ENCODE results near the gene ALAD. TPM values are rescaled to one million over a fixed set of nuclear protein-coding genes. Genes with fewer than 3 reads are reported as not detected.
"Not testable (repeated sequence)": the region's sequence is repeated elsewhere in the genome, so short reads cannot be mapped to it uniquely, and the experiment has no call there.

Gene ALAD
- total RNA-seq, 4 donors from 2014 or later: 8.9 to 16.2 (median 12.3) TPM

- peaks cover 0 to 49% of the 10 kb centered on the region in 2 donors for H3K36me3 ChIP-seq
- ATAC-seq (no peak), DNase-seq (no peak)
- H3K27me3 ChIP-seq: no peaks in the 10 kb centered on the region
- in situ Hi-C loops (cut with MboI; ENCODE audit: low sequenced_read_pairs in 4 of 4): no loop called here
- no peak overlapping the region for H3K27ac ChIP-seq
- no peaks in the 10 kb centered on the region for H3K4me1 ChIP-seq
- H3K4me3 ChIP-seq: no peak overlapping the region
- TF ChIP-seq POLR2A (IDR thresholded peaks at IDR 0.05) (no peak), CTCF (IDR thresholded peaks at IDR 0.05 in 4 of 5, conservative IDR thresholded peaks at IDR 0.05 in 1 of 5) (no peak)
- no peaks in the 10 kb centered on the region for H3K9me3 ChIP-seq
- intact Hi-C loops (cut with DNase I; ENCODE audit: low total_unique reads): no loop called here
These were observed 14.3 kb downstream of the ALAD start for GRCh38 chr9:113386571-113387393.

DNA sequence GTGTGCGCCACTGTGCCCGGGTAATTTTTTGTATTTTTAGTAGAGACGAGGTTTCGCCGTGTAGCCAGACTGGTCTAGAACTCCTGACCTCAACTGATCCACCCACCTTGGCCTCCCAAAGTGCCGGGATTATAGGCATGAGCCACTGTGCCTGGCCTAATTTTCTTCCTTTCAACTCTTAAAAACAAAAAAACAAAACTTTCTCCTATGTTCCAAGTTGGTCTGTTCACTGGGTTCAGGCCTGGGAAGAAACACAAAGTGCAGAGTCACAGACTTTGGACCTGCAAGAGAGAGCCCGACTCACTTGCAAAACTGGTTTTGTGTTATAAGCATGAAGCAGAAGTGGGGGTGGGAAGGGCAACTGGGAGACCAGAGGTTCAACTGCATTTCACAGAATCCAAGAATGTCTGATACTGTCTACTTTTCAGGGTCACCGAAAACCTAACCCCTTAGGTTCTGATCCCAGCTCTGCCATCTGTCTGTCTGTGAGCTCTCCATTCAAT, 19.1 kb downstream of the ALAD start:
- intact Hi-C loops (cut with DNase I; ENCODE audit: low total_unique reads) (no loop called here), in situ Hi-C loops (cut with MboI; ENCODE audit: low sequenced_read_pairs in 4 of 4) (no loop called here)
- Histone ChIP-seq H3K4me1 (no peaks in the 10 kb centered on the region), H3K4me3 (no peak overlapping the region), H3K27me3 (no peaks in the 10 kb centered on the region), H3K9me3 (no peaks in the 10 kb centered on the region), H3K27ac (no peak overlapping the region), H3K36me3 (peaks cover 0 to under 1% of the 10 kb centered on the region in 2 donors)
- no peak for DNase-seq
- TF ChIP-seq CTCF (IDR thresholded peaks at IDR 0.05 in 4 of 5, conservative IDR thresholded peaks at IDR 0.05 in 1 of 5) (no peak), POLR2A (IDR thresholded peaks at IDR 0.05) (no peak)
- no peak for ATAC-seq

GRCh38 chr9:113381441-113381840, 19.6 kb downstream of the ALAD start:
- H3K4me1 ChIP-seq; DNase-seq; H3K9me3 ChIP-seq; in situ Hi-C loops (cut with MboI; ENCODE audit: low sequenced_read_pairs in 4 of 4); ATAC-seq; intact Hi-C loops (cut with DNase I; ENCODE audit: low total_unique reads); H3K4me3 ChIP-seq; H3K27me3 ChIP-seq; H3K27ac ChIP-seq; H3K36me3 ChIP-seq: not testable (repeated sequence)

- Histone ChIP-seq H3K4me3 (no peak overlapping the region), H3K9me3 (no peaks in the 10 kb centered on the region), H3K36me3 (no peaks in the 10 kb centered on the region), H3K27ac (no peak overlapping the region), H3K27me3 (no peaks in the 10 kb centered on the region), H3K4me1 (peaks cover 3 to 6% of the 10 kb centered on the region in 2 donors)
- DNase-seq (no peak), ATAC-seq (no peak)
- intact Hi-C loops (cut with DNase I; ENCODE audit: low total_unique reads) (no loop called here), in situ Hi-C loops (cut with MboI; ENCODE audit: low sequenced_read_pairs in 4 of 4) (no loop called here)
- TF ChIP-seq CTCF (IDR thresholded peaks at IDR 0.05 in 4 of 5, conservative IDR thresholded peaks at IDR 0.05 in 1 of 5): no peak
- no peak for TF ChIP-seq POLR2A (IDR thresholded peaks at IDR 0.05)
These were observed 20.2 kb downstream of the ALAD start for GRCh38 chr9:113380869-113381378.

DNA sequence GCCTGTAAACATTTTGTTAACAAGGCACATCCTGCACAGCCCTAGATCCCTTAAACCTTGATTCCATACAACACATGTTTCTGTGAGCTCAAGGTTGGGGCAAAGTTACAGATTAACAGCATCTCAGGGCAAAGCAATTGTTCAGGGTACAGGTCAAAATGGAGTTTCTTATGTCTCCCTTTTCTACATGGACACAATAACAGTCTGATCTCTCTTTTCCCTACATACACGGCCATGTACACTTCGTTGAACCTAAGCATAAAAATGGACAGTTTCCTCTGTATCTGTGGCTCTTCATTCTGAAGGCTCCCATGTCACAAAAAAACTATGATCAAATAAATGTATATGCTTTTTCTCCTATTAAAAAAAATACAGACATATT, 21.3 kb downstream of the ALAD start:
- H3K9me3 ChIP-seq; H3K36me3 ChIP-seq; H3K4me3 ChIP-seq; H3K27ac ChIP-seq; H3K27me3 ChIP-seq; in situ Hi-C loops (cut with MboI; ENCODE audit: low sequenced_read_pairs in 4 of 4); intact Hi-C loops (cut with DNase I; ENCODE audit: low total_unique reads); ATAC-seq; DNase-seq: not testable (repeated sequence)
- H3K4me1 ChIP-seq: peaks cover 8 to 10% of the 10 kb centered on the region in 2 donors

GRCh38 chr9:113379094-113379828, 21.8 kb downstream of the ALAD start:
- intact Hi-C loops (cut with DNase I; ENCODE audit: low total_unique reads); H3K9me3 ChIP-seq; H3K36me3 ChIP-seq; H3K27ac ChIP-seq; in situ Hi-C loops (cut with MboI; ENCODE audit: low sequenced_read_pairs in 4 of 4); H3K4me3 ChIP-seq; H3K27me3 ChIP-seq; DNase-seq; ATAC-seq: not testable (repeated sequence)
- peaks cover 8 to 10% of the 10 kb centered on the region in 2 donors for H3K4me1 ChIP-seq

Data from gastrocnemius medialis (tissue), 4 donors.